ENCODE measurements around the gene ANTKMT.

DNA sequence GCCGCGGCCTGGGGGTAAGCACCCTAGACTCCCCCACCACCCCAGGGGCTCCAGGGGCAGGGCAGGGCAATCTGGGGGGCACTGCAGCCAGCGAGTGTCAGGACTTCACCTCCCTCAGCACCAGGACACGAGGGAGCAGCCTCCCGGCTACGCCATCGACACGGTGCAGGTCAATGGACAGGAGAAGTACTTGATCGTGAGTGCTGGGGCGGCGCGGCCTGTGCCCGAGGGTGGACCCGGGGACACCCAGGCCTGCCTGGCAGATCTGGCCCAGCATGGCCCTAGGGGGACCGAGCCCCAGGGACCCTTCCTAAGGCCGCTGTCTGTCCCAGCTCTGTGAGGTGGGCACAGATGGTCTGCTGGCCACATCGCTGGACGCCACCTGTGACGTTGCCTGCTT, 48.6 kb upstream of the ANTKMT start:
- TF ChIP-seq, protein P1, sequence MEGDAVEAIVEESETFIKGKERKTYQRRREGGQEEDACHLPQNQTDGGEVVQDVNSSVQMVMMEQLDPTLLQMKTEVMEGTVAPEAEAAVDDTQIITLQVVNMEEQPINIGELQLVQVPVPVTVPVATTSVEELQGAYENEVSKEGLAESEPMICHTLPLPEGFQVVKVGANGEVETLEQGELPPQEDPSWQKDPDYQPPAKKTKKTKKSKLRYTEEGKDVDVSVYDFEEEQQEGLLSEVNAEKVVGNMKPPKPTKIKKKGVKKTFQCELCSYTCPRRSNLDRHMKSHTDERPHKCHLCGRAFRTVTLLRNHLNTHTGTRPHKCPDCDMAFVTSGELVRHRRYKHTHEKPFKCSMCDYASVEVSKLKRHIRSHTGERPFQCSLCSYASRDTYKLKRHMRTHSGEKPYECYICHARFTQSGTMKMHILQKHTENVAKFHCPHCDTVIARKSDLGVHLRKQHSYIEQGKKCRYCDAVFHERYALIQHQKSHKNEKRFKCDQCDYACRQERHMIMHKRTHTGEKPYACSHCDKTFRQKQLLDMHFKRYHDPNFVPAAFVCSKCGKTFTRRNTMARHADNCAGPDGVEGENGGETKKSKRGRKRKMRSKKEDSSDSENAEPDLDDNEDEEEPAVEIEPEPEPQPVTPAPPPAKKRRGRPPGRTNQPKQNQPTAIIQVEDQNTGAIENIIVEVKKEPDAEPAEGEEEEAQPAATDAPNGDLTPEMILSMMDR (IDR thresholded peaks at IDR 0.05) = no peak
- TF ChIP-seq POLR2A (IDR thresholded peaks at IDR 0.05) (no peak), POLR2AphosphoS5 (IDR thresholded peaks at IDR 0.05) (no peak), EP300 (IDR thresholded peaks at IDR 0.05) (no peak)

All from gastroesophageal sphincter (tissue), 3 donors.